Right atrium auricular region (tissue), 2 donors: Measurements from ENCODE around the gene CYP1B1. TPM values are rescaled to one million over a fixed set of nuclear protein-coding genes. Genes with fewer than 3 reads are reported as not detected.

Experiments
- DNase-seq: peaks from one replicate; pipeline ENCODE4 v3.0.0-alpha.2; 2019; ENCODE audit warnings: low spot score
- H3K27ac ChIP-seq, 2 donors: fragments of 200-600 bp; sonication (generic); 1 replicate in 1 of 2; 2 replicates in 1 of 2; pipeline ENCODE4 v1.5.1; 2016 to 2019
- H3K27me3 ChIP-seq, 2 donors: fragments of 200-600 bp; sonication (generic); one replicate each; pipeline versions ENCODE4 v1.5.1 to v1.6.0; 2017 to 2019
- H3K36me3 ChIP-seq: fragments of 200-600 bp; sonication (generic); one replicate; pipeline ENCODE4 v1.5.1; 2016
- H3K4me1 ChIP-seq, 2 donors: fragments of 200-600 bp; sonication (generic); one replicate each; pipeline versions ENCODE4 v1.5.1 to v1.6.0; 2017 to 2019
- H3K4me3 ChIP-seq, 2 donors: fragments of 200-600 bp; sonication (generic); 1 replicate in 1 of 2; 2 replicates in 1 of 2; pipeline ENCODE4 v1.5.1; 2017 to 2019; ENCODE audit warnings: mild to moderate bottlenecking in 1 of 2, moderate library complexity in 1 of 2
- H3K9me3 ChIP-seq, 2 donors: fragments of 200-600 bp; sonication (generic); one replicate each; pipeline ENCODE4 v1.5.1; 2019
- total RNA-seq, 2 donors: library from RNA; depleted of rRNA; stranded (reverse); fragments of >200 nt; gene quantifications; one replicate each; pipeline ENCODE4 v1.1.0, GENCODE V29; 2016
- TF ChIP-seq, protein P1 (sequence below), 2 donors: fragments of 200-600 bp; sonication (generic); IDR thresholded peaks; one replicate each; pipeline ENCODE4 v1.5.1; 2019; ENCODE audit warnings: antibody characterized with exemption in 2 of 2

CYP1B1 gene
- total RNA-seq, 2 donors from 2014 or later: 25.1 to 92.6 TPM

DNA sequence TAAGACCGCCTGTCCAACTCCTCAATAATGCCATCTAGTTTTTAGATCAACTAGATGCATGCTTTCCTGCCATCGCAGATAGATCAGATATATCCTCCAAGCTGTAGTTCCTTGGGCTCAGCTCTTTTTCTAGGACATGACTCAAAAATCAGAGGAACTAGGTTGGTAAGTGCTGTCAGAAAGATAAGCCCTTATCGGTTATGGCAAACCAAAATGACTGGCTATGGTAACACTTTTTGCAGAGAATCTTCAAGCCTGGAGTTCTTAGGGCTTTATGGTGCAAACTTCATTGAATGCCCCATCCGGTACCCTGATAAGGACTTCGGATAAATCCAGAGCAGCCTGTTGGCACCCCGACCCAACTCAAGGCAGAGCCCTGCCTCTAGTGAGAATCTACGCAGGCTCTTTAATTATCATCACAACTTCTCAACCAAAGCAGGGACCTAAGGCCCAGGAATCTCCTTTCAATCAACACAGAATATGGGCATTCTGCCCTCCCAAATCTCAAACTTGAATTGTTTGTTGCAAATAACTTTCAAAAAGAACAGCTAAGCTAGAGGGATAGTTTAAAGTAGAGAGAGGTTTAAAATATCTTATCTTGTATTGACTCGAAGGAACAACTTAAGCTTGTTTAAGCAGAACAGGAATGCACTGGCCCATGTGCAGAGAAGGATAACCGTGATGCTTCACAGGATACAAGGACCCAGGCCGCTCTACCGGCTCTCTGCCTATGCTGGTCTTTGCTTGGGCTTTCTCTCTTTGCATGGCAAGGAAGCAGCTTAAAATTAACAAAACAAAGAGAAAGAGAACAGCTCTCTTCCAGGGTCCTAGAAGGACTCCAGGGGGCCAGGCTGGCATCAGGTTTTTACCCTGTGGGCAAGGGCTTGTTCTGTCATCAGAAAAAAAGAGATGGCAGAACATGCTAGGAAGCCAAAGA lies 3.4 kb upstream of the CYP1B1 start:
- Histone ChIP-seq H3K4me3 (no peak overlapping the region), H3K9me3 (no peaks in the 10 kb centered on the region), H3K27ac (no peak overlapping the region), H3K36me3 (no peaks in the 10 kb centered on the region), H3K27me3 (no peaks in the 10 kb centered on the region), H3K4me1 (peaks cover 0 to 33% of the 10 kb centered on the region in 2 donors)
- no peak for DNase-seq
- TF ChIP-seq, protein P1, sequence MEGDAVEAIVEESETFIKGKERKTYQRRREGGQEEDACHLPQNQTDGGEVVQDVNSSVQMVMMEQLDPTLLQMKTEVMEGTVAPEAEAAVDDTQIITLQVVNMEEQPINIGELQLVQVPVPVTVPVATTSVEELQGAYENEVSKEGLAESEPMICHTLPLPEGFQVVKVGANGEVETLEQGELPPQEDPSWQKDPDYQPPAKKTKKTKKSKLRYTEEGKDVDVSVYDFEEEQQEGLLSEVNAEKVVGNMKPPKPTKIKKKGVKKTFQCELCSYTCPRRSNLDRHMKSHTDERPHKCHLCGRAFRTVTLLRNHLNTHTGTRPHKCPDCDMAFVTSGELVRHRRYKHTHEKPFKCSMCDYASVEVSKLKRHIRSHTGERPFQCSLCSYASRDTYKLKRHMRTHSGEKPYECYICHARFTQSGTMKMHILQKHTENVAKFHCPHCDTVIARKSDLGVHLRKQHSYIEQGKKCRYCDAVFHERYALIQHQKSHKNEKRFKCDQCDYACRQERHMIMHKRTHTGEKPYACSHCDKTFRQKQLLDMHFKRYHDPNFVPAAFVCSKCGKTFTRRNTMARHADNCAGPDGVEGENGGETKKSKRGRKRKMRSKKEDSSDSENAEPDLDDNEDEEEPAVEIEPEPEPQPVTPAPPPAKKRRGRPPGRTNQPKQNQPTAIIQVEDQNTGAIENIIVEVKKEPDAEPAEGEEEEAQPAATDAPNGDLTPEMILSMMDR (IDR thresholded peaks at IDR 0.05): no peak

DNA sequence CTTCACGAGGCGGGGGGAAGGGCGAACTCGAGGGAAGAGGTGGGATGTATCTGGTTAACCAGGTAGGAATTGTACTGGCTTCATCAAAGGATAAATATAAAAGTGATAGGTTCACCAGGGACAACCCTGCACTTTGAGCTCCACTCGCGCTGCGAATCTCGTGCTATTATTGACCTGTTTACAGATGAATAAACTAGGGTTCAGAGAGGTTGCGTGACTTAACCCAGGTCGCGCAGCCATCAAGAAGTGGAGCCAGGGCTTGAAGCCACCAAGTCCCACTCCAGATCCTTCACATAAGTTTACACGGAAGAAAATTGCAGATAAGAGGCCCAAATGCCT lies 1.4 kb upstream of the CYP1B1 start:
- Histone ChIP-seq H3K27ac (peak overlapping the region; percentile 86 to 91), H3K36me3 (no peaks in the 10 kb centered on the region), H3K4me3 (peak overlapping the region; percentile 46 to 62), H3K27me3 (no peaks in the 10 kb centered on the region), H3K9me3 (no peaks in the 10 kb centered on the region), H3K4me1 (peaks cover 0 to 37% of the 10 kb centered on the region in 2 donors)
- DNase-seq: no peak
- TF ChIP-seq, protein P1 (IDR thresholded peaks at IDR 0.05): no peak

DNA sequence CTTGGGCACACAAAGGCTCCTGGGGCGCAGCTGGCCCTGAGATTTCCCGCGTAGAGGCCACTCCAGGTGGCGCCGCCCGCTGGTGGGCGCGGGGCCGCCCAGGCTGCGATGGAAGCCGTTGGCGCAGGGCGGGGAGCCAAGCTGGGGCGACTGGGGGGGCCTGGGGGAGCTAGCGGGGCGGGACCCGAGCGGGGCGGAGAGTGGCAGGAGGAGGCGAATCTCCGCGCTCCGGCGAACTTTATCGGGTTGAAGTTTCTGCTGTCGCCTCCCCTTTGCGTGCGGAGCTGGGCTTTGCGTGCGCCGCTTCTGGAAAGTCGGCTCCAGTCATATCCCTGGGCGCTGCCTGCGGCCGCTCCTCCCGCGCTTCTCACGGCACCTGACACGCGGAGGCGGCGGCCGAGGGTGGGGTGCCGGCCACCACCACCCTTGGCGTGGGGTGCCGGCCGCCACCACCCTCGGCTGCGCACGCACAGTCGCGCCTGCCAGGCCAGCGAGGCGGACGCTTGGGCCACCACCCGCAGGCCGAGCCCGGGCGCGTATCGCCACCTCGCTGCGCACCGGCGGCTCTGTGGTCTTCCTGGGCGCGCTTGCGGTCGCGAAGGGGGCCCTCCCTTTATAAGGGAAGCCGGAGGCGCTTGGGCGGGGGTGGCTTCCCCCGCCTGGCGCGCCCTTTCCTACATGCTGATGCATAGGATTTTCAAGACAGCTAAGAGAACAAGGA lies 919 bp upstream of the CYP1B1 start:
- Histone ChIP-seq H3K36me3 (no peaks in the 10 kb centered on the region), H3K27ac (peak overlapping the region; percentile 86 to 91), H3K9me3 (no peaks in the 10 kb centered on the region), H3K4me1 (peaks cover 0 to 37% of the 10 kb centered on the region in 2 donors), H3K4me3 (peak overlapping the region; percentile 46 to 62), H3K27me3 (no peaks in the 10 kb centered on the region)
- TF ChIP-seq, protein P1 (IDR thresholded peaks at IDR 0.05): peak in 1 of 2 donors; percentile 56
- peak; percentile 85 for DNase-seq

DNA sequence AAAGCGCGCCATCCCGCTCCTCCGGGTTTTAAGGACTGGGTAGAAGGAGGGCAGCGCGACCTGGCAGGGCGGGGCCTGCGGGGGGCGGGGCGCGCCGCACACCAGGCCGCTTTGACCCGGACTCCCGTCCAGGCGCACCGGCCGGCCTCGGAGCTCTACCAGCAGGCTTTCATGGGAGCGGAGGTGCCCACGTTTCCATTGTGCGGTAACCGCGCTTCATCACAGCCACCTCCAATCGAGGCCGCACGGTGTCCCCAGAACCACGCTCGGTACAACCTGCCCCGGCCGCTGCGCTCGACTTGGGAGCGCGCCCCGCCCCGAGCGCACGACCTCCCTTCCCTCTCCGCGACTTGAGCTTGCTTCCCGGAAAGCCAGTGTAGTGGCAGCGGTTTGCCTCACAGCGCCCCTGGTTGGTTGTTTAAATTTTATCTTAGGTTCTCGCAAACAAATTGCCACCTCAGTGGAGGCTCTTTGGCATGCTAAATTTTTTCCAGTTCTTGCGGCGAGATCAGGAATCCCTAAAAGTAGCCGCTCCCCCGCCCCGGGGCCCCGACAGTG lies 280 bp upstream of the CYP1B1 start:
- Histone ChIP-seq H3K27ac (peak overlapping the region; percentile 86 to 91), H3K36me3 (no peaks in the 10 kb centered on the region), H3K4me3 (peak overlapping the region; percentile 46 to 62), H3K4me1 (peaks cover 0 to 37% of the 10 kb centered on the region in 2 donors), H3K9me3 (no peaks in the 10 kb centered on the region), H3K27me3 (no peaks in the 10 kb centered on the region)
- DNase-seq: peak; percentile 90
- TF ChIP-seq, protein P1 (IDR thresholded peaks at IDR 0.05): no peak

DNA sequence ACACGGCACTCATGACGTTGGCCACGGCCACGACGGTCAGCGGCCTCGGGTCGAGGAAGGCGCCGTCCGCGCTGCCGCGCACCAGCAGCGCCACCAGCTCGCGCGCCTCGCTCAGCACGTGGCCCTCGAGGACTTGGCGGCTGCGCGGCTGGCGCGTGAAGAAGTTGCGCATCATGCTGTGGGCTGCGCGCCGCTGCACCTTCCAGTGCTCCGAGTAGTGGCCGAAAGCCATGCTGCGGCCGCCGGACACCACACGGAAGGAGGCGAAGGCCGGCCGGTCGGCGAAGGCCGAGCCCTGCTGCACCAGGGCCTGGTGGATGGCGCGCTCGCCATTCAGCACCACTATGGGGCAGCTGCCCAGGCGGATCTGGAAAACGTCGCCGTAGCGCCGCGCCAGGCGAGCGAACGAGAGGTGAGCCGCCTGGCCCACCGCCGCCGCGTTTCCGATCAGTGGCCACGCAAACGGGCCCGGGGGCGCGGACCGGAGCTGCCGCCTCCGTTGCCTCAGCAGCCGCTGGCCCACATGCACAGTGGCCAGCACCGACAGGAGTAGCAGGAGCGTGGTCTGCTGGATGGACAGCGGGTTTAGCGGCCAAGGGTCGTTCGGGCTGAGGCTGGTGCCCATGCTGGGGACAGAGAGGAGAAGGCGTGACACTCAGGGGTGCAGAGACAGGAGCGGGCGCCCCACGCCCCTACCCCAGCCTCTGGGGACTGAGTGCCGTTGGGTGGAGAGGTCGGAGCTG lies 1.0 kb downstream of the CYP1B1 start:
- peak overlapping the region; percentile 86 to 91 for H3K27ac ChIP-seq
- no peak for DNase-seq
- peak overlapping the region; percentile 46 to 62 for H3K4me3 ChIP-seq
- H3K27me3 ChIP-seq: no peaks in the 10 kb centered on the region
- H3K4me1 ChIP-seq: peaks cover 0 to 37% of the 10 kb centered on the region in 2 donors
- peaks cover 6% of the 10 kb centered on the region for H3K36me3 ChIP-seq
- TF ChIP-seq, protein P1 (IDR thresholded peaks at IDR 0.05): no peak
- no peaks in the 10 kb centered on the region for H3K9me3 ChIP-seq
